HTR-8/SVneo (cell line): ENCODE results near the gene AJM1.

Source experiments
- DNase-seq: peaks from one replicate; pipeline ENCODE4 v3.0.0; 2011; ENCODE audit warnings: low spot score, mixed read lengths; ENCODE audit not compliant: insufficient read length
- FAIRE-seq: peaks from 2 replicates; lab custom pipeline; 2011; peaks lifted over from hg19 to GRCh38; lab: Jason Lieb, UNC

The AJM1 gene

GRCh38 chr9:136807281-136808074 is 34.8 kb upstream of the AJM1 start, which contains the start of gene RABL6:
RABL6 (plus strand) TSS chr9:136807948; CDS start chr9:136808197, 249 bp downstream.
- FAIRE-seq (peak; percentile 28), DNase-seq (peak; percentile 81)

- DNase-seq (no peak), FAIRE-seq (no peak)
These were observed 34.0 kb upstream of the AJM1 start for GRCh38 chr9:136808075-136808805.

- FAIRE-seq (no peak), DNase-seq (no peak)
These were observed 33.5 kb upstream of the AJM1 start for GRCh38 chr9:136808806-136809158.

- FAIRE-seq: no peak
- DNase-seq: no peak
These were observed 27.4 kb upstream of the AJM1 start for GRCh38 chr9:136814725-136815421.

- DNase-seq: no peak
- no peak for FAIRE-seq
These were observed 26.9 kb upstream of the AJM1 start for GRCh38 chr9:136815422-136815782.

- FAIRE-seq: no peak
These were observed 21.1 kb upstream of the AJM1 start for GRCh38 chr9:136820971-136821825.

GRCh38 chr9:136821826-136822544 is 20.3 kb upstream of the AJM1 start:
- no peak for FAIRE-seq

More at GRCh38 chr9:136820971-136821825, 21.1 kb upstream of the AJM1 start:
- no peak for DNase-seq

GRCh38 chr9:136823136-136824046 is 18.9 kb upstream of the AJM1 start:
- FAIRE-seq: no peak

More at GRCh38 chr9:136821826-136822544, 20.3 kb upstream of the AJM1 start:
- no peak for DNase-seq

GRCh38 chr9:136824496-136825225 is 17.6 kb upstream of the AJM1 start:
- no peak for DNase-seq
- no peak for FAIRE-seq

More at GRCh38 chr9:136823136-136824046, 18.9 kb upstream of the AJM1 start:
- no peak for DNase-seq

DNA sequence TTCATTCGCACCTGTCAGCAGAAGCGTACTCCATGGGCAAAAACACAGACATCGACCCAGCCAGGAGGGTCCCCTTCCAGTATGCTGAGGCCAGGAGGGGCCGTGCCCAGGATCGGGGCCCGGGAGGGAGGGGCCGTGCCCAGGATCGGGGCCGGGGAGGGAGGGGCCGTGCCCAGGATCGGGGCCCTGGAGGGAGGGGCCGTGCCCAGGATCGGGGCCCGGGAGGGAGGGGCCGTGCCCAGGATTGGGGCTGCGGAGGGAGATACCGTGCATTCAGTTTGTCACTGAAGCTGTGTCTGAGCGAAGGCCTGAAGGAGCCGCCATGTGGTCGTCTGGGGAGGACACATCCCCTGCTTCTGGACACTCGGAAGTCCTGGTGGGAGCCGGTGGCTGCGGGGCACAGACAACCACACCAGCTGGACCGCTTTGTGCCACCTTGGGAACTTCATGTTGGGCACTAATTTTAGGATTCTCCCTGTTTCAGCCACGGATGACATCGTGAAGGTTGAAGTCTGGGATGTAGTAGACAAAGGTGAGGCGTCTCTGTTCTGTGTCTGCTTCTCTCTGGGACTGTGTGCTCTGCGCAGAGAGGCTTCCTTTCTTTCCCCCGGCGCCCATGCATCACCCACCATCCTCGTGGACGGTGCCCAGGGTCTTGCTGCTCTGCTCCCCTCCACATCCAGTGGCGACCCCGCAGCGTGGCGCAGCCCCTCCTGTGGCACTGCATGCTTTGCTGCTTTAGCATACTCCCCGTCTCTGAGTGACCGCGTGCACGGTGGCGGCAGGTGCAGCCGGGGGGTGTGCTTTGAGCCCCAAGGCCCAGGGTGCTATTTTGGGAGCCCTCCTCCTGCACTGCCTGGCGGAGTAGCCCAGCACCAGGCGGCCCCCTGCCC is 16.7 kb upstream of the AJM1 start:
- FAIRE-seq (no peak), DNase-seq (no peak)

DNA sequence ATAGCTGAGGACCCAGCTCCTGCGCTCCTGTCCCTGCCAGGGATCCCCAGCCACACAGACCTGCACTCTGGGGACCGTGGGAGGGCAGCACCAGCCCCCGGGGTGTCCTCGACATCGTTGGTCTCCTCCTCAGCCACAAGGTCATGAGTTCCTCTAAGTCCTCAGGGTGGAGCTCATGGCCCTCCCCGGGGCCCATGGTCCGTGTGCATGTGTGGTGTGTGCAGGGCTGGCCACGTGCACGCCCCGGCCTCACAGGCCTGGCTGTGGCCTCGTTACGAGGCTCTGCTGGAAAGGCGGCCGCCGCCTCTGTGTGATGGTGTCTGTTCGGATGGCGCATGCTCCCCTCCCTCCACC is 16.1 kb upstream of the AJM1 start:
- FAIRE-seq (no peak), DNase-seq (no peak)

GRCh38 chr9:136826703-136827582 is 15.3 kb upstream of the AJM1 start:
- DNase-seq (no peak), FAIRE-seq (no peak)

GRCh38 chr9:136827794-136828473 is 14.3 kb upstream of the AJM1 start:
- FAIRE-seq (no peak), DNase-seq (no peak)

DNA sequence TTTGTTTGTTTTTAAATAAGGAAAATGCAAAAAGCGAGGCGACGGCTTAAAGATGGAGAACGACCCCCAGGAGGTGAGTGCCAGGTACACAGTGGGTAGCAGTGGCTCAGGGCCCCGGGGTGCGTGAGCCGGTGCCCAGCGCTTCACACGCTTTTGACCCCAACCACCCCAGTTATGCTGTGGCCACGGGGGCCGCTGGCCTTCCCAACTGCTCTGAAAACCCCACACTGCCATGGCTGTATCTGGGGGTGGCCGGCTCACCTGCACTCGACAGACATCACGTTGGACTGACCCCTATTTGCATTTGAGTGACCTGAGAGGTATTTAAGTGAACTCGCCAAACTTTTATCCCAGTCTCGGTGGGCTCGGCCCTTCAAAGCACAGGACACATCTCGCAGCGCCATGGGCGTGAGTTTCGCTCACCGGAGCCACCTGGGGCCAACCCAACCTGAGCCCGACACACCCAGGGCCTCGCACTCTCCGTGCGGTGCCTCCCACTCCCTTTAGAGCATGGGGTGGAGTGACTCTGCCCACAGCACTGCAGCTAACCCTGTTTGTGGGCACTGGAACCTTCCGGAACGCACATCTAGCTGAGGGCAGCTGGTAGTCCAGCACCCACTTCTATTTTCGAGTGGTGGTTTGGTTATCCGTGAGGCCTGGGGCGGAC is 13.7 kb upstream of the AJM1 start:
- DNase-seq (no peak), FAIRE-seq (no peak)

DNA sequence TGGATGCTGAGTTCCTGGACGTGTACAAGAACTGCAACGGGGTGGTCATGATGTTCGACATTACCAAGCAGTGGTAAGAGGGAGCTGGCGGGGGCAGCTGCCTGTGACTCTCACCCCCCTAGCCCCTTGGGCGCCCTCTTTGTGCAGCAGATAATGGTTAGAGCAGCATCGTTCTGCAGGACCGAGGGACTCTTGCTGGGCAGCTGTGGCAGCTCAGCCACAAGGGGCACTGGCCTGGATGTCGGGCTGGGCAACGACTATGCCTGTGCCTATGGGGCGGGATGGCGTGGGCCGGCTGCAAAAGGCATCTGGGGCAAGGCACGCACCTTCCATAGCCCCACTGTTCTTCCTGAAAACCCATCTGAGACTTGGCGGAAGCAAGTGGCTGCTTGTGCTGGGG is 12.9 kb upstream of the AJM1 start:
- FAIRE-seq (no peak), DNase-seq (no peak)
